GM12864 (cell line): ENCODE data around the gene PPIL1.
A peak's percentile ranks its signal among the peaks of the same experiment; 100 is the strongest.

Experiments
- DNase-seq: peaks from one replicate; pipeline ENCODE4 v3.0.0-alpha.2; 2011; ENCODE audit warnings: low read depth
- H3K4me3 ChIP-seq: 2 replicates; pipeline ENCODE4 v1.5.1; 2011; ENCODE audit warnings: mild to moderate bottlenecking, low read depth, low read length, control low read depth
- CTCF ChIP-seq: IDR thresholded peaks from 2 replicates; pipeline ENCODE4 v1.5.1; 2011; ENCODE audit warnings: low read depth, mild to moderate bottlenecking, moderate library complexity, low read length, control low read depth, inconsistent platforms; ENCODE audit errors: missing control alignments

Gene PPIL1

GRCh38 chr6:36873612-36874442, 776 bp downstream of the PPIL1 start:
- TF ChIP-seq CTCF = peak; percentile 43
- H3K4me3 ChIP-seq = peak overlapping the region; percentile 87
- DNase-seq = no peak

- no peak for DNase-seq
- no peak for TF ChIP-seq CTCF
- H3K4me3 ChIP-seq = no peak overlapping the region; the same call in 1 of the 2 replicates
These were observed 1.5 kb downstream of the PPIL1 start for GRCh38 chr6:36873115-36873514.

GRCh38 chr6:36871686-36872085, 2.9 kb downstream of the PPIL1 start:
- no peak overlapping the region for H3K4me3 ChIP-seq
- no peak for DNase-seq
- no peak for TF ChIP-seq CTCF

- H3K4me3 ChIP-seq = no peak overlapping the region
- TF ChIP-seq CTCF = no peak
- no peak for DNase-seq
These were observed 7.0 kb downstream of the PPIL1 start for GRCh38 chr6:36867471-36868224.

- no peak for TF ChIP-seq CTCF
These were observed 8.8 kb downstream of the PPIL1 start for GRCh38 chr6:36865835-36866234.

GRCh38 chr6:36863670-36864540, 10.7 kb downstream of the PPIL1 start:
- DNase-seq = no peak
- no peak overlapping the region for H3K4me3 ChIP-seq
- TF ChIP-seq CTCF = no peak

More at GRCh38 chr6:36865835-36866234, 8.8 kb downstream of the PPIL1 start:
- DNase-seq = no peak
- no peak overlapping the region for H3K4me3 ChIP-seq
